H9 (cell line): Measurements from ENCODE around the gene TENT5C. TPM values are rescaled to one million over a fixed set of nuclear protein-coding genes. Genes with fewer than 3 reads are reported as not detected.
A peak's percentile ranks its signal among the peaks of the same experiment; 100 is the strongest.

ENCODE experiments used
- DNase-seq: peaks from one replicate; pipeline ENCODE4 v3.0.0-alpha.2; 2017
- H2AFZ ChIP-seq: one replicate; pipeline ENCODE4 v1.6.1; 2013; ENCODE audit warnings: mild to moderate bottlenecking, low read length, control low read depth, moderate library complexity
- H2AK5ac ChIP-seq: 2 replicates; pipeline ENCODE4 v1.6.1; 2013; ENCODE audit warnings: low read length, control low read depth, mixed read lengths; ENCODE audit not compliant: insufficient read length
- H2BK120ac ChIP-seq: one replicate; pipeline ENCODE4 v1.6.1; 2013; ENCODE audit warnings: low read depth, mild to moderate bottlenecking, low read length, control low read depth, inconsistent platforms; ENCODE audit not compliant: poor library complexity, severe bottlenecking
- H2BK12ac ChIP-seq: 2 replicates; pipeline ENCODE4 v1.6.1; 2013; ENCODE audit warnings: low read length, control low read depth, mixed read lengths, low read depth; ENCODE audit not compliant: insufficient read length
- H2BK15ac ChIP-seq: 2 replicates; pipeline ENCODE4 v1.6.1; 2013; ENCODE audit warnings: low read depth, low read length, control low read depth
- H2BK20ac ChIP-seq: one replicate; pipeline ENCODE4 v1.6.1; 2013; ENCODE audit warnings: low read depth, mild to moderate bottlenecking, low read length, control low read depth, inconsistent platforms; ENCODE audit not compliant: poor library complexity, severe bottlenecking
- H2BK5ac ChIP-seq: 2 replicates; pipeline ENCODE4 v1.6.1; 2013; ENCODE audit warnings: low read length, control low read depth, mixed read lengths; ENCODE audit not compliant: insufficient read length
- H3K14ac ChIP-seq: 2 replicates; pipeline ENCODE4 v1.6.1; 2013; ENCODE audit warnings: low read length, control low read depth; ENCODE audit not compliant: insufficient read depth
- H3K18ac ChIP-seq: 2 replicates; pipeline ENCODE4 v1.6.1; 2013; ENCODE audit warnings: low read depth, mild to moderate bottlenecking, mixed read lengths, low read length, control low read depth; ENCODE audit not compliant: insufficient read length
- H3K23ac ChIP-seq: 2 replicates; pipeline ENCODE4 v1.6.1; 2013; ENCODE audit warnings: low read length, control low read depth, mixed read lengths, low read depth; ENCODE audit not compliant: insufficient read length
- H3K23me2 ChIP-seq: 2 replicates; pipeline ENCODE4 v1.6.1; 2013; ENCODE audit warnings: low read depth, mild to moderate bottlenecking, mixed read lengths, low read length, control low read depth; ENCODE audit not compliant: insufficient read length, poor library complexity, severe bottlenecking
- H3K27ac ChIP-seq: 2 replicates; pipeline ENCODE4 v1.5.1; 2013; ENCODE audit warnings: low read length, control low read depth, mixed read lengths, low read depth; ENCODE audit not compliant: insufficient read length
- H3K27me3 ChIP-seq: 2 replicates; pipeline ENCODE4 v1.6.1; 2013; ENCODE audit warnings: low read length, control low read depth, inconsistent platforms; ENCODE audit not compliant: insufficient read depth
- H3K4ac ChIP-seq: 2 replicates; pipeline ENCODE4 v1.6.1; 2013; ENCODE audit warnings: low read depth, mild to moderate bottlenecking, control low read depth, inconsistent platforms, low read length, moderate library complexity
- H3K4me1 ChIP-seq: 2 replicates; pipeline ENCODE4 v1.6.1; 2013; ENCODE audit warnings: low read length, control low read depth, inconsistent platforms; ENCODE audit not compliant: insufficient read depth
- H3K4me2 ChIP-seq: 2 replicates; pipeline ENCODE4 v1.6.1; 2013; ENCODE audit warnings: low read length, control low read depth, mixed read lengths; ENCODE audit not compliant: insufficient read length, insufficient read depth
- H3K56ac ChIP-seq: 2 replicates; pipeline ENCODE4 v1.6.1; 2013; ENCODE audit warnings: low read depth, mild to moderate bottlenecking, mixed read lengths, low read length, control low read depth; ENCODE audit not compliant: insufficient read length
- H3K79me1 ChIP-seq: 2 replicates; pipeline ENCODE4 v1.6.1; 2013; ENCODE audit warnings: low read depth, mild to moderate bottlenecking, moderate library complexity, low read length, control low read depth, inconsistent platforms; ENCODE audit not compliant: insufficient read depth, poor library complexity, severe bottlenecking
- H3K79me2 ChIP-seq: 2 replicates; pipeline ENCODE4 v1.6.1; 2013; ENCODE audit warnings: low read length, control low read depth, inconsistent platforms; ENCODE audit not compliant: insufficient read depth
- H3K9ac ChIP-seq: 2 replicates; pipeline ENCODE4 v1.6.1; 2013; ENCODE audit warnings: low read length, control low read depth, mixed read lengths; ENCODE audit not compliant: insufficient read length; ENCODE audit errors: extremely low read depth
- H3K9me3 ChIP-seq: one replicate; pipeline ENCODE4 v1.6.1; 2013; ENCODE audit warnings: low read depth, low read length, inconsistent platforms; ENCODE audit not compliant: control insufficient read depth
- H3T11ph ChIP-seq: one replicate; pipeline ENCODE4 v1.6.1; 2013; ENCODE audit warnings: mild to moderate bottlenecking, low read length, control low read depth, inconsistent platforms
- H4K20me1 ChIP-seq: one replicate; pipeline ENCODE4 v1.6.1; 2013; ENCODE audit not compliant: control insufficient read depth, insufficient read length, insufficient read depth
- H4K5ac ChIP-seq: 2 replicates; pipeline ENCODE4 v1.6.1; 2013; ENCODE audit warnings: low read depth, mild to moderate bottlenecking, mixed read lengths, low read length, control low read depth; ENCODE audit not compliant: insufficient read length
- H4K8ac ChIP-seq: replicated peaks from 2 replicates; pipeline ENCODE4 v1.6.1; 2013; ENCODE audit warnings: low read length, control low read depth, mixed read lengths, low read depth; ENCODE audit not compliant: insufficient read length
- H4K91ac ChIP-seq: 2 replicates; pipeline ENCODE4 v1.6.1; 2013; ENCODE audit warnings: low read depth, mild to moderate bottlenecking, moderate library complexity, mixed read lengths, low read length, control low read depth; ENCODE audit not compliant: insufficient read length
- H3K27ac Mint-ChIP-seq, 3 experiments: 2 replicates in 2 of 3; 3 replicates in 1 of 3; pipeline ENCODE4 v1.8.0; 2020 to 2021; ENCODE audit warnings: mixed read lengths in 3 of 3, mild to moderate bottlenecking in 1 of 3, moderate library complexity in 1 of 3
- H3K27me3 Mint-ChIP-seq: 2 replicates; pipeline ENCODE4 v1.8.0; 2021; ENCODE audit warnings: low read depth, mild to moderate bottlenecking, moderate library complexity, mixed read lengths
- H3K36me3 Mint-ChIP-seq, 3 experiments: 2 replicates in 2 of 3; 3 replicates in 1 of 3; pipeline ENCODE4 v1.8.0; 2020 to 2021; ENCODE audit warnings: low read depth in 3 of 3, mixed read lengths in 3 of 3; ENCODE audit not compliant: insufficient read depth in 1 of 3
- H3K4me1 Mint-ChIP-seq, 2 experiments: 2 replicates each; pipeline ENCODE4 v1.8.0; 2020; ENCODE audit warnings: mixed read lengths in 2 of 2
- H3K4me3 Mint-ChIP-seq, 2 experiments: 2 replicates in 1 of 2; 3 replicates in 1 of 2; pipeline ENCODE4 v1.8.0; 2020 to 2021; ENCODE audit warnings: mild to moderate bottlenecking in 2 of 2, mixed read lengths in 2 of 2, moderate library complexity in 1 of 2
- H3K9me3 Mint-ChIP-seq, 2 experiments: 2 replicates in 1 of 2; 3 replicates in 1 of 2; pipeline ENCODE4 v1.8.0; 2020; ENCODE audit warnings: mild to moderate bottlenecking in 2 of 2, mixed read lengths in 2 of 2, moderate library complexity in 1 of 2
- CTCF ChIP-seq: fragments of 200-600 bp; sonication (generic); conservative IDR thresholded peaks from 3 replicates; pipeline ENCODE4 v1.8.0; 2021; ENCODE audit warnings: antibody characterized with exemption, mild to moderate bottlenecking
- WGBS: extraction: QIAGEN DNeasy Blood & Tissue Kit; methylation state at CpG from one replicate; pipeline ENCODE4 v1.1.7; 2013; ENCODE audit warnings: missing lambda C conversion rate, low lambda C conversion rate, mixed read lengths; ENCODE audit not compliant: insufficient read length; ENCODE audit errors: extremely low coverage; 5-methylcytosine and 5-hydroxymethylcytosine counted together
- total RNA-seq: library from RNA; stranded (reverse); gene quantifications from 2 replicates; pipeline ENCODE4 v1.2.1, GENCODE V29; 2021

TENT5C gene
- total RNA-seq, 1 experiment from 2014 or later, result 0.37 TPM

GRCh38 chr1:117577191-117577885 is 28.5 kb upstream of the TENT5C start:
- Histone ChIP-seq H3K79me2 (no peaks in the 10 kb centered on the region), H3K9ac (no peak overlapping the region), H3K27me3 (no peaks in the 10 kb centered on the region), H3K23me2 (no peaks in the 10 kb centered on the region), H2AK5ac (no peak overlapping the region), H2AFZ (no peak overlapping the region), H2BK5ac (no peak overlapping the region), H2BK20ac (no peak overlapping the region), H3K14ac (no peak overlapping the region), H4K20me1 (no peaks in the 10 kb centered on the region), H3T11ph (no peak overlapping the region), H4K91ac (no peak overlapping the region), H3K4me2 (no peak overlapping the region), H4K8ac (no peak overlapping the region), H3K18ac (no peak overlapping the region), H2BK15ac (no peak overlapping the region), H2BK12ac (no peak overlapping the region), H3K23ac (no peak overlapping the region), H3K4me1 (no peaks in the 10 kb centered on the region; the same call in 1 of the 2 replicates), H3K9me3 (no peaks in the 10 kb centered on the region), H3K79me1 (no peaks in the 10 kb centered on the region), H2BK120ac (no peak overlapping the region), H3K56ac (no peak overlapping the region), H3K27ac (no peak overlapping the region), H3K4ac (no peak overlapping the region), H4K5ac (no peak overlapping the region)
- peaks cover 9 to 13% of the 10 kb centered on the region in 2 experiments for H3K4me1 Mint-ChIP-seq
- peak; percentile 7 for DNase-seq
- H3K36me3 Mint-ChIP-seq, result no peaks in the 10 kb centered on the region; a peak in 1 of 7 replicates
- H3K27me3 Mint-ChIP-seq, result no peaks in the 10 kb centered on the region; the same call in 1 of the 2 replicates
- TF ChIP-seq CTCF, result no peak
- H3K4me3 Mint-ChIP-seq, result no peak overlapping the region
- no peak overlapping the region for H3K27ac Mint-ChIP-seq
- WGBS, result no CpG with 5 or more reads among the region's 2 CpGs
- no peaks in the 10 kb centered on the region for H3K9me3 Mint-ChIP-seq
